ENCODE measurements around the gene WDR88. TPM values are rescaled to one million over a fixed set of nuclear protein-coding genes. Genes with fewer than 3 reads are reported as not detected.

WDR88 gene, protein sequence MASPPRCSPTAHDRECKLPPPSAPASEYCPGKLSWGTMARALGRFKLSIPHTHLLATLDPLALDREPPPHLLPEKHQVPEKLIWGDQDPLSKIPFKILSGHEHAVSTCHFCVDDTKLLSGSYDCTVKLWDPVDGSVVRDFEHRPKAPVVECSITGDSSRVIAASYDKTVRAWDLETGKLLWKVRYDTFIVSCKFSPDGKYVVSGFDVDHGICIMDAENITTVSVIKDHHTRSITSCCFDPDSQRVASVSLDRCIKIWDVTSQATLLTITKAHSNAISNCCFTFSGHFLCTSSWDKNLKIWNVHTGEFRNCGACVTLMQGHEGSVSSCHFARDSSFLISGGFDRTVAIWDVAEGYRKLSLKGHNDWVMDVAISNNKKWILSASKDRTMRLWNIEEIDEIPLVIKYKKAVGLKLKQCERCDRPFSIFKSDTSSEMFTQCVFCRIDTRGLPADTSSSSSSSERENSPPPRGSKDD
- 0.38 TPM in 1 of 2 replicates, not detected in the other for total RNA-seq (2014; rRNA removed; shearing (Covaris generic))
- not detected in 2 replicates for total RNA-seq (2022)
- percentile 7 among the genes with signal in this experiment for Bru-seq, nascent RNA
- percentile 15 among the genes with signal in this experiment for BruChase-seq, experiment 1, labeled RNA remaining after a 6-hour chase
- BruChase-seq, experiment 2, labeled RNA remaining after a 2-hour chase: percentile 11 among the genes with signal in this experiment
- long read RNA-seq, partial matches to known transcripts: 1 of 31 reads
- long read RNA-seq, other reads (novel, unspliced or antisense): 30 of 31 reads

GRCh38 chr19:33132021-33132420 lies at the start of gene WDR88:
Gene WDR88, plus strand, starts transcription at chr19:33132114. Its CDS starts 56 bp downstream, at chr19:33132170.
- Histone ChIP-seq H3K36me3 (ENCODE audit: insufficient read depth, low read length) (peaks cover 9% of the 10 kb centered on the region), H3K9me2 (ENCODE audit: insufficient read depth, low read length) (no peaks in the 10 kb centered on the region), H3K79me2 (ENCODE audit: insufficient read depth, low read depth, low read length) (no peaks in the 10 kb centered on the region), H3K4me3 (ENCODE audit: low read depth, low read length, poor library complexity, severe bottlenecking) (no peak within 1 kb of the TSS), H3K4me2 (ENCODE audit: low read length) (no peak within 1 kb of the TSS), H2AFZ (ENCODE audit: low read length) (no peak within 1 kb of the TSS), H3K27ac (ENCODE audit: low read depth, low read length, poor library complexity, severe bottlenecking) (no peak within 1 kb of the TSS), H3K9me3 (ENCODE audit: low read length) (no peaks in the 10 kb centered on the region), H4K20me1 (ENCODE audit: insufficient read depth, low read length) (no peaks in the 10 kb centered on the region), H3K4me1 (ENCODE audit: insufficient read depth, low read length, poor library complexity, severe bottlenecking) (no peaks in the 10 kb centered on the region)
- no peak for TF ChIP-seq EZH2phosphoT487 (IDR thresholded peaks at IDR 0.05; ENCODE audit: borderline replicate concordance, low read depth, low read length)
- TF ChIP-seq CTCF (conservative IDR thresholded peaks at IDR 0.05; ENCODE audit: low read length): no peak
- ChIA-PET CTCF (ENCODE audit: unreplicated experiment) (no interaction called here), POLR2A (interaction anchor here (0.6 kb wide), 1 partner anchor 9 kb away, joined by 3 read pairs; no protein-coding TSS in a partner anchor)
- intact Hi-C loops (cut with micrococcal nuclease; ENCODE audit: unreplicated experiment): no loop called here
- no peak for DNase-seq (ENCODE audit: low spot score)
- no TSS peak for BruUV-seq (replicated peaks)

GRCh38 chr19:33085570-33086128 lies 46.3 kb upstream of the WDR88 start:
- no peak overlapping the region for H3K4me3 ChIP-seq (ENCODE audit: low read depth, low read length, poor library complexity, severe bottlenecking)
- ChIA-PET CTCF (ENCODE audit: unreplicated experiment) (no interaction called here), POLR2A (no interaction called here)
- no TSS peak for BruUV-seq (replicated peaks)
- H3K27ac ChIP-seq (ENCODE audit: low read depth, low read length, poor library complexity, severe bottlenecking): no peak overlapping the region
- DNase-seq (ENCODE audit: low spot score): no peak
- peaks cover 5% of the 10 kb centered on the region for H3K4me1 ChIP-seq (ENCODE audit: insufficient read depth, low read length, poor library complexity, severe bottlenecking)
- H3K79me2 ChIP-seq (ENCODE audit: insufficient read depth, low read depth, low read length): peaks cover 15% of the 10 kb centered on the region; the same call in 1 of the 2 replicates
- H3K4me2 ChIP-seq (ENCODE audit: low read length): no peak overlapping the region
- no peaks in the 10 kb centered on the region for H4K20me1 ChIP-seq (ENCODE audit: insufficient read depth, low read length)
- no peaks in the 10 kb centered on the region for H3K9me3 ChIP-seq (ENCODE audit: low read length)
- TF ChIP-seq EZH2phosphoT487 (IDR thresholded peaks at IDR 0.05; ENCODE audit: borderline replicate concordance, low read depth, low read length) (no peak), CTCF (conservative IDR thresholded peaks at IDR 0.05; ENCODE audit: low read length) (no peak)
- no peaks in the 10 kb centered on the region for H3K9me2 ChIP-seq (ENCODE audit: insufficient read depth, low read length)
- peaks cover 18% of the 10 kb centered on the region for H3K36me3 ChIP-seq (ENCODE audit: insufficient read depth, low read length)
- intact Hi-C loops (cut with micrococcal nuclease; ENCODE audit: unreplicated experiment): loop anchor here (10.0 kb wide), 1 partner anchor 111 kb away; the partner anchor contains the start of genes CEP89 and FAAP24
- no peak overlapping the region for H2AFZ ChIP-seq (ENCODE audit: low read length)

Measured in OCI-LY7 (cell line).